Fibroblast of skin of left biceps (primary cell): ENCODE data around the gene SEMA3A.
"Not testable (repeated sequence)": the region's sequence is repeated elsewhere in the genome, so short reads cannot be mapped to it uniquely, and the experiment has no call there.

Experiments used
- DNase-seq, 2 experiments: peaks; one replicate each; pipeline ENCODE4 v3.0.0-alpha.2; 2013; ENCODE audit warnings: low read depth in 2 of 2

Gene SEMA3A

GRCh38 chr7:84062489-84062901, 132.1 kb downstream of the SEMA3A start:
- not testable (repeated sequence) for DNase-seq

GRCh38 chr7:84060760-84061261, 133.8 kb downstream of the SEMA3A start:
- no peak for DNase-seq

GRCh38 chr7:84060000-84060399, 134.6 kb downstream of the SEMA3A start:
- no peak for DNase-seq

GRCh38 chr7:84058311-84059076, 136.1 kb downstream of the SEMA3A start:
- no peak for DNase-seq

- no peak for DNase-seq
These were observed 137.0 kb downstream of the SEMA3A start for GRCh38 chr7:84057576-84057975.

GRCh38 chr7:84055904-84056605, 138.5 kb downstream of the SEMA3A start:
- no peak for DNase-seq

- DNase-seq = not testable (repeated sequence)
These were observed 139.4 kb downstream of the SEMA3A start for GRCh38 chr7:84055199-84055598.

GRCh38 chr7:84049071-84049836, 145.3 kb downstream of the SEMA3A start:
- DNase-seq = no peak

GRCh38 chr7:84047085-84047484, 147.5 kb downstream of the SEMA3A start:
- DNase-seq = no peak

- DNase-seq = no peak
These were observed 149.8 kb downstream of the SEMA3A start for GRCh38 chr7:84044834-84045233.

GRCh38 chr7:84043661-84044191, 150.9 kb downstream of the SEMA3A start:
- peak in 1 of 2 experiments; percentile 26 for DNase-seq

- peak in 1 of 2 experiments; percentile 65 for DNase-seq
These were observed 152.5 kb downstream of the SEMA3A start for GRCh38 chr7:84042110-84042539.

- no peak for DNase-seq
These were observed 152.9 kb downstream of the SEMA3A start for GRCh38 chr7:84041649-84042048.

- no peak for DNase-seq
These were observed 154.2 kb downstream of the SEMA3A start for GRCh38 chr7:84040355-84040754.

- DNase-seq = no peak
These were observed 155.2 kb downstream of the SEMA3A start for GRCh38 chr7:84039432-84039831.

GRCh38 chr7:84027678-84028077, 166.9 kb downstream of the SEMA3A start:
- DNase-seq = no peak

- peak; percentile 94 to 95 for DNase-seq
These were observed 169.2 kb downstream of the SEMA3A start for GRCh38 chr7:84025332-84025927.

- no peak for DNase-seq
These were observed 171.8 kb downstream of the SEMA3A start for GRCh38 chr7:84022684-84023308.

GRCh38 chr7:84022009-84022408, 172.6 kb downstream of the SEMA3A start:
- no peak for DNase-seq

GRCh38 chr7:84021292-84021908, 173.2 kb downstream of the SEMA3A start:
- peak in 1 of 2 experiments; percentile 43 for DNase-seq
